ENCODE measurements around the gene NCCRP1. TPM values are rescaled to one million over a fixed set of nuclear protein-coding genes. Genes with fewer than 3 reads are reported as not detected.

Gene NCCRP1
- total and polyA plus RNA-seq, 2 donors (not counting 3 experiments of a cell fraction or from before 2014, with no cell fraction given): 0.06 TPM; not detected in 1

DNA sequence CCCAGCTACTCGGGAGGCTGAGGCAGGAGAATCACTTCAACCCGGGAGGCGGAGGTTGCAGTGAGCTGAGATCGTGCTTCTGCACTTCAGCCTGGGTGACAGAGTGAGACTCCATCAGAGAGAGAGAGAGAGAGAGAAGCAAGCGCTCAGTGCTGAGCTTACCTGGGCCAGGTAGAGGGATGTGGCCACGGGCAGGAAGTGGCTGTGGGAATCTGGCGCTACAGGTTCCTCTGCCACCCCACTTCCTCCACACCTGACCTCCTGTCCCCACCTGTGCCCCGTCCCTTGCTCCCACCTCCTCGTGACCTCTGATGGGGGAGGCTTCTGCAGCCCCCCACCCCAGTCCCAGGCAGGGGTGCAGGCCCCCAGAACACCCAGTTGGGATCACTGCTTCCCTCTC lies 1.0 kb upstream of the NCCRP1 start:
- DNase-seq (ENCODE audit: low read depth, low spot score): no peak
- no peak overlapping the region for H3K27ac ChIP-seq (ENCODE audit: insufficient read depth, low read depth, low read length)
- H4K20me1 ChIP-seq (replicated peaks; ENCODE audit: control insufficient read depth, extremely low read depth, insufficient read depth, low read length): no peaks in the 10 kb centered on the region
- no peak for FAIRE-seq
- dilution Hi-C loops (cut with MboI; ENCODE audit: extremely low pct_ligation_motif_present, low sequenced_read_pairs): no loop called here
- CTCF ChIA-PET: no interaction called here
- peaks cover 28 to 32% of the 10 kb centered on the region in 2 experiments for H3K27me3 ChIP-seq (ENCODE audit: control insufficient read depth in 2 of 2, insufficient read depth in 2 of 2, low read length in 2 of 2)
- TF ChIP-seq EZH2 (IDR thresholded peaks at IDR 0.05; ENCODE audit: borderline replicate concordance, low read depth, low read length, severe bottlenecking) (no peak), POLR2A (IDR thresholded peaks at IDR 0.05; ENCODE audit: low read depth, low read length) (no peak), GATA2 (IDR thresholded peaks at IDR 0.05; ENCODE audit: insufficient read depth, insufficient read length, low read depth, low read length) (no peak), JUN (IDR thresholded peaks at IDR 0.05; ENCODE audit: borderline replicate concordance, insufficient read depth, insufficient read length, low read depth) (no peak), POLR2AphosphoS5 (IDR thresholded peaks at IDR 0.05; ENCODE audit: insufficient read depth, low read depth, low read length) (no peak), FOS (IDR thresholded peaks at IDR 0.05; ENCODE audit: borderline replicate concordance, insufficient read depth, low read length) (no peak), MYC (IDR thresholded peaks at IDR 0.05; ENCODE audit: low read depth, low read length) (no peak)
- TF ChIP-seq, protein P1, sequence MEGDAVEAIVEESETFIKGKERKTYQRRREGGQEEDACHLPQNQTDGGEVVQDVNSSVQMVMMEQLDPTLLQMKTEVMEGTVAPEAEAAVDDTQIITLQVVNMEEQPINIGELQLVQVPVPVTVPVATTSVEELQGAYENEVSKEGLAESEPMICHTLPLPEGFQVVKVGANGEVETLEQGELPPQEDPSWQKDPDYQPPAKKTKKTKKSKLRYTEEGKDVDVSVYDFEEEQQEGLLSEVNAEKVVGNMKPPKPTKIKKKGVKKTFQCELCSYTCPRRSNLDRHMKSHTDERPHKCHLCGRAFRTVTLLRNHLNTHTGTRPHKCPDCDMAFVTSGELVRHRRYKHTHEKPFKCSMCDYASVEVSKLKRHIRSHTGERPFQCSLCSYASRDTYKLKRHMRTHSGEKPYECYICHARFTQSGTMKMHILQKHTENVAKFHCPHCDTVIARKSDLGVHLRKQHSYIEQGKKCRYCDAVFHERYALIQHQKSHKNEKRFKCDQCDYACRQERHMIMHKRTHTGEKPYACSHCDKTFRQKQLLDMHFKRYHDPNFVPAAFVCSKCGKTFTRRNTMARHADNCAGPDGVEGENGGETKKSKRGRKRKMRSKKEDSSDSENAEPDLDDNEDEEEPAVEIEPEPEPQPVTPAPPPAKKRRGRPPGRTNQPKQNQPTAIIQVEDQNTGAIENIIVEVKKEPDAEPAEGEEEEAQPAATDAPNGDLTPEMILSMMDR (IDR thresholded peaks at IDR 0.05; ENCODE audit: extremely low read depth in 1 of 2, insufficient read depth in 1 of 2, low read depth in 1 of 2, low read length in 2 of 2): no peak
- TF ChIP-seq, protein P2, sequence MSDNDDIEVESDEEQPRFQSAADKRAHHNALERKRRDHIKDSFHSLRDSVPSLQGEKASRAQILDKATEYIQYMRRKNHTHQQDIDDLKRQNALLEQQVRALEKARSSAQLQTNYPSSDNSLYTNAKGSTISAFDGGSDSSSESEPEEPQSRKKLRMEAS (IDR thresholded peaks at IDR 0.05; ENCODE audit: insufficient read depth, insufficient read length): no peak
- H2AFZ ChIP-seq (ENCODE audit: low read depth, low read length): no peak overlapping the region
- H3K4me3 ChIP-seq (replicated peaks in 1 of 3; ENCODE audit: insufficient read depth in 1 of 3, low read depth in 1 of 3, low read length in 3 of 3): no peak overlapping the region
- no peak overlapping the region for H3K4me2 ChIP-seq (ENCODE audit: insufficient read depth, low read length)
- intact Hi-C loops (cut with micrococcal nuclease): loop anchor here (5.0 kb wide), 1 partner anchor 143 kb away; no protein-coding TSS in a partner anchor
- BruUV-seq (replicated peaks): no TSS peak
- no peaks in the 10 kb centered on the region for H3K4me1 ChIP-seq (ENCODE audit: control insufficient read depth, extremely low read depth, insufficient read depth, low read length)
- H3K79me2 ChIP-seq (ENCODE audit: control insufficient read depth, insufficient read depth, low read length): no peaks in the 10 kb centered on the region
- no peaks in the 10 kb centered on the region for H3K36me3 ChIP-seq (ENCODE audit: control insufficient read depth in 2 of 2, extremely low read depth in 1 of 2, insufficient read depth in 2 of 2, low read length in 2 of 2)
- H3K9me1 ChIP-seq (replicated peaks; ENCODE audit: control insufficient read depth, extremely low read depth, insufficient read depth, low read length): no peaks in the 10 kb centered on the region
- POLR2A ChIA-PET: no interaction called here
- no peaks in the 10 kb centered on the region for H3K9me3 ChIP-seq (replicated peaks; ENCODE audit: control insufficient read depth, insufficient read depth, low read length)
- H3K9ac ChIP-seq (replicated peaks; ENCODE audit: extremely low read depth, insufficient read depth, low read length): no peak overlapping the region
